K562 (cell line): ENCODE results near the gene CENPN. TPM values are rescaled to one million over a fixed set of nuclear protein-coding genes. Genes with fewer than 3 reads are reported as not detected.

Experiments used
- ATAC-seq: fragments of 200-7000 bp; cut with Tn5 transposase; 3 replicates; pipeline ENCODE4 v1.9.1; 2020; ENCODE audit warnings: moderate library complexity
- BruUV-seq: library from RNA; stranded (reverse); fragments of 400-500 nt; replicated peaks from 2 replicates; lab custom pipeline; 2021; lab: Mats Ljungman, UMichigan
- CTCF ChIA-PET: fragments of 300-600 bp; formaldehyde crosslinking; extraction: SDS; loops from one replicate; lab custom pipeline; 2021; ENCODE audit warnings: low intra/inter-chr PET ratio; lab: Yijun Ruan, JAX
- POLR2A ChIA-PET: fragments of 300-600, 350-650 bp; sonication (Branson Sonifier 250); formaldehyde crosslinking; extraction: SDS; loops from one replicate; lab custom pipeline; 2021; ENCODE audit warnings: antibody characterized with exemption, inconsistent platforms; lab: Yijun Ruan, JAX
- DNase-seq, 4 experiments: peaks; one replicate each; pipeline versions ENCODE4 v3.0.0 to v3.0.0-alpha.2; 2011 to 2018; ENCODE audit warnings: low spot score in 3 of 4, mixed read lengths in 3 of 4; ENCODE audit errors: extremely low read depth in 1 of 4
- FAIRE-seq: peaks from 2 replicates; lab custom pipeline; 2011; peaks lifted over from hg19 to GRCh38; lab: Jason Lieb, UNC
- H2AFZ ChIP-seq: 2 replicates; pipeline ENCODE4 v1.6.0; 2011; ENCODE audit warnings: low read depth, low read length, control low read depth, inconsistent platforms
- H3K27ac ChIP-seq: fragments of 200-600 bp; 3 replicates; pipeline ENCODE4 v1.8.0; 2011; ENCODE audit warnings: low read depth, mild to moderate bottlenecking, control low read depth, inconsistent platforms, low read length, moderate library complexity, mixed read lengths; ENCODE audit errors: extremely low read depth
- H3K27me3 ChIP-seq, 2 experiments: fragments of 300-600 bp in 1 of 2; 2 replicates in 1 of 2; 3 replicates in 1 of 2; pipeline versions ENCODE4 v1.6.0 to v1.8.0; 2011; ENCODE audit warnings: inconsistent platforms in 2 of 2, low read length in 2 of 2, mild to moderate bottlenecking in 1 of 2, mixed read lengths in 1 of 2, moderate library complexity in 1 of 2; ENCODE audit not compliant: control insufficient read depth in 2 of 2, insufficient read depth in 2 of 2
- H3K36me3 ChIP-seq: fragments of 300-600 bp; 3 replicates; pipeline ENCODE4 v1.8.0; 2011; ENCODE audit warnings: mild to moderate bottlenecking, low read length, inconsistent platforms; ENCODE audit not compliant: control insufficient read depth, insufficient read depth
- H3K4me1 ChIP-seq, 2 experiments: fragments of 200-600 bp in 1 of 2; replicated peaks in 1 of 2; 2 replicates in 1 of 2; 3 replicates in 1 of 2; pipeline versions ENCODE4 v1.5.1 to v1.8.0; 2011; ENCODE audit warnings: inconsistent platforms in 2 of 2, low read length in 2 of 2, mild to moderate bottlenecking in 1 of 2, mixed read lengths in 1 of 2, moderate library complexity in 1 of 2; ENCODE audit not compliant: control insufficient read depth in 2 of 2, insufficient read depth in 2 of 2
- H3K4me2 ChIP-seq: 2 replicates; pipeline ENCODE4 v1.6.1; 2011; ENCODE audit warnings: low read length, control low read depth, inconsistent platforms, mixed read lengths; ENCODE audit not compliant: insufficient read depth
- H3K4me3 ChIP-seq: fragments of 200-600 bp; sonication (generic), shearing (Covaris generic); 2 replicates; pipeline ENCODE4 v1.5.1; 2016; ENCODE audit warnings: control low read depth, inconsistent platforms
- H3K79me2 ChIP-seq: fragments of 200-600 bp; 3 replicates; pipeline ENCODE4 v1.8.0; 2011; ENCODE audit warnings: low read length, inconsistent platforms; ENCODE audit not compliant: control insufficient read depth, insufficient read depth
- H3K9ac ChIP-seq, 2 experiments: 2 replicates each; pipeline versions ENCODE4 v1.6.0 to v1.6.1; 2011; ENCODE audit warnings: low read depth in 2 of 2, low read length in 2 of 2, control low read depth in 1 of 2, inconsistent platforms in 1 of 2, mild to moderate bottlenecking in 1 of 2, mixed read lengths in 1 of 2; ENCODE audit not compliant: insufficient read depth in 1 of 2
- H3K9me1 ChIP-seq: one replicate; pipeline ENCODE4 v1.6.0; 2011; ENCODE audit warnings: inconsistent platforms, mild to moderate bottlenecking, low read length, moderate library complexity; ENCODE audit not compliant: control insufficient read depth, insufficient read depth
- H3K9me3 ChIP-seq: replicated peaks from 2 replicates; pipeline ENCODE4 v1.5.1; 2011; ENCODE audit warnings: low read depth, low read length, inconsistent platforms; ENCODE audit not compliant: control insufficient read depth, insufficient read depth
- H4K20me1 ChIP-seq: replicated peaks from 2 replicates; pipeline ENCODE4 v1.6.1; 2011; ENCODE audit warnings: low read length, inconsistent platforms, mixed read lengths; ENCODE audit not compliant: control insufficient read depth, insufficient read depth
- CBFB ChIP-seq: sonication (generic); formaldehyde crosslinking; IDR thresholded peaks from 2 replicates; pipeline ENCODE4 v1.4.0; 2020; ENCODE audit warnings: mild to moderate bottlenecking, missing genetic modification reagents
- IRF2 ChIP-seq: sonication (generic); formaldehyde crosslinking; IDR thresholded peaks from 2 replicates; pipeline ENCODE4 v1.8.1; 2022; ENCODE audit warnings: mild to moderate bottlenecking, missing genetic modification reagents
- UBTF ChIP-seq, 2 experiments: IDR thresholded peaks; 2 replicates each; pipeline ENCODE4 v1.6.1; 2012; ENCODE audit warnings: improper control_type of control experiment in 2 of 2, low read depth in 2 of 2, low read length in 2 of 2, borderline replicate concordance in 1 of 2
- ZNF407 ChIP-seq: fragments of 450-650 bp; IDR thresholded peaks from 2 replicates; pipeline ENCODE4 v1.6.1; 2016; ENCODE audit warnings: low read depth
- WGBS: fragments of 100-300 bp; shearing (Covaris generic); methylation state at CpG from one replicate; pipeline ENCODE4 v1.1.6; 2016; ENCODE audit warnings: low coverage, mixed read lengths; ENCODE audit not compliant: insufficient coverage; ENCODE audit errors: missing lambda C conversion rate; 5-methylcytosine and 5-hydroxymethylcytosine counted together
- in situ Hi-C: fragments of 300-500 bp; cut with MboI; formaldehyde crosslinking; loops from 4 replicates; pipeline ENCODE4 v1.15.0; 2018; ENCODE audit warnings: inconsistent platforms, mixed read lengths
- intact Hi-C: fragments of 100-400 bp; cut with micrococcal nuclease; formaldehyde crosslinking; loops from 2 replicates; pipeline ENCODE4 v1.14.2; 2022
- polyA plus RNA-seq, 8 experiments: library from polyadenylated mRNA; depleted of rRNA in 4 of 8; stranded (reverse) in 5 of 8; unstranded in 3 of 8; fragments of >200 nt; fragmentation: Nextera tagmentation in 2 of 8; fragmentation: Illumina TruSeq in 1 of 8; extraction: Ambion mirVana in 2 of 8; extraction: Trizol in 1 of 8; gene quantifications; 2 replicates each; pipeline versions ENCODE4 v1.2.1 to v1.2.3, GENCODE V29; 2011 to 2014; ENCODE audit warnings: inconsistent platforms in 1 of 8, missing spikeins in 1 of 8
- total RNA-seq, 7 experiments: library from RNA; depleted of rRNA in 6 of 7; stranded (reverse); fragments of >200 nt in 6 of 7; fragmentation: Illumina TruSeq in 2 of 7; extraction: Trizol in 2 of 7; gene quantifications; 2 replicates each; pipeline versions ENCODE4 v1.2.1 to v1.2.3, GENCODE V29; 2011 to 2021; ENCODE audit warnings: low replicate concordance in 1 of 7
- TF ChIP-seq, protein P1 (sequence below), 2 experiments: fragments of 150-350 bp in 1 of 2; IDR thresholded peaks; 2 replicates each; pipeline ENCODE4 v1.6.1; 2012 to 2016; ENCODE audit warnings: low read depth in 2 of 2, low read length in 2 of 2, mild to moderate bottlenecking in 1 of 2, moderate library complexity in 1 of 2
- TF ChIP-seq, protein P2 (sequence below): fragments of 450-650 bp; IDR thresholded peaks from 2 replicates; pipeline ENCODE4 v1.6.1; 2017; ENCODE audit warnings: mild to moderate bottlenecking, moderate library complexity

The CENPN gene
- total and polyA plus RNA-seq, 9 of the 15 experiments (the other 6 are each of a cell fraction or from before 2014, with no cell fraction given) = 92.3 to 384 (median 140) TPM

- peaks cover 28% of the 10 kb centered on the region for H3K79me2 ChIP-seq
- H3K9me3 ChIP-seq = no peaks in the 10 kb centered on the region
- H3K27me3 ChIP-seq = no peaks in the 10 kb centered on the region
- DNase-seq (no peak), FAIRE-seq (no peak), ATAC-seq (no peak)
- intact Hi-C loops (no loop called here), in situ Hi-C loops (no loop called here)
- CTCF ChIA-PET = interaction anchor here (0.6 kb wide), 1 partner anchor 75 kb away, joined by 3 read pairs; no protein-coding TSS in a partner anchor
- no peak overlapping the region for H3K4me2 ChIP-seq
- no TSS peak for BruUV-seq
- no peak overlapping the region for H3K9ac ChIP-seq
- peaks cover 81% of the 10 kb centered on the region for H3K36me3 ChIP-seq
- H3K27ac ChIP-seq = no peak overlapping the region
- no peaks in the 10 kb centered on the region for H3K9me1 ChIP-seq
- POLR2A ChIA-PET = no interaction called here
- H3K4me1 ChIP-seq = peaks cover 7 to 10% of the 10 kb centered on the region in 2 experiments
- no peaks in the 10 kb centered on the region; the same call in 1 of the 2 replicates for H4K20me1 ChIP-seq
- no peak overlapping the region for H2AFZ ChIP-seq
- WGBS = 69% methylated on average over 5 of the region's 5 CpGs
- H3K4me3 ChIP-seq = no peak overlapping the region
- TF ChIP-seq IRF2 (CRISPR knock-in tag) (no peak), ZNF407 (no peak), CBFB (CRISPR knock-in tag) (no peak), UBTF (IDR thresholded peaks at IDR 0.05; ENCODE audit: borderline replicate concordance in 1 of 2, low read depth in 2 of 2, low read length in 2 of 2) (no peak)
- TF ChIP-seq, protein P1, sequence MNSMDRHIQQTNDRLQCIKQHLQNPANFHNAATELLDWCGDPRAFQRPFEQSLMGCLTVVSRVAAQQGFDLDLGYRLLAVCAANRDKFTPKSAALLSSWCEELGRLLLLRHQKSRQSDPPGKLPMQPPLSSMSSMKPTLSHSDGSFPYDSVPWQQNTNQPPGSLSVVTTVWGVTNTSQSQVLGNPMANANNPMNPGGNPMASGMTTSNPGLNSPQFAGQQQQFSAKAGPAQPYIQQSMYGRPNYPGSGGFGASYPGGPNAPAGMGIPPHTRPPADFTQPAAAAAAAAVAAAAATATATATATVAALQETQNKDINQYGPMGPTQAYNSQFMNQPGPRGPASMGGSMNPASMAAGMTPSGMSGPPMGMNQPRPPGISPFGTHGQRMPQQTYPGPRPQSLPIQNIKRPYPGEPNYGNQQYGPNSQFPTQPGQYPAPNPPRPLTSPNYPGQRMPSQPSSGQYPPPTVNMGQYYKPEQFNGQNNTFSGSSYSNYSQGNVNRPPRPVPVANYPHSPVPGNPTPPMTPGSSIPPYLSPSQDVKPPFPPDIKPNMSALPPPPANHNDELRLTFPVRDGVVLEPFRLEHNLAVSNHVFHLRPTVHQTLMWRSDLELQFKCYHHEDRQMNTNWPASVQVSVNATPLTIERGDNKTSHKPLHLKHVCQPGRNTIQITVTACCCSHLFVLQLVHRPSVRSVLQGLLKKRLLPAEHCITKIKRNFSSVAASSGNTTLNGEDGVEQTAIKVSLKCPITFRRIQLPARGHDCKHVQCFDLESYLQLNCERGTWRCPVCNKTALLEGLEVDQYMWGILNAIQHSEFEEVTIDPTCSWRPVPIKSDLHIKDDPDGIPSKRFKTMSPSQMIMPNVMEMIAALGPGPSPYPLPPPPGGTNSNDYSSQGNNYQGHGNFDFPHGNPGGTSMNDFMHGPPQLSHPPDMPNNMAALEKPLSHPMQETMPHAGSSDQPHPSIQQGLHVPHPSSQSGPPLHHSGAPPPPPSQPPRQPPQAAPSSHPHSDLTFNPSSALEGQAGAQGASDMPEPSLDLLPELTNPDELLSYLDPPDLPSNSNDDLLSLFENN (IDR thresholded peaks at IDR 0.05; ENCODE audit: low read depth in 2 of 2, low read length in 2 of 2) = no peak
- TF ChIP-seq, protein P2, sequence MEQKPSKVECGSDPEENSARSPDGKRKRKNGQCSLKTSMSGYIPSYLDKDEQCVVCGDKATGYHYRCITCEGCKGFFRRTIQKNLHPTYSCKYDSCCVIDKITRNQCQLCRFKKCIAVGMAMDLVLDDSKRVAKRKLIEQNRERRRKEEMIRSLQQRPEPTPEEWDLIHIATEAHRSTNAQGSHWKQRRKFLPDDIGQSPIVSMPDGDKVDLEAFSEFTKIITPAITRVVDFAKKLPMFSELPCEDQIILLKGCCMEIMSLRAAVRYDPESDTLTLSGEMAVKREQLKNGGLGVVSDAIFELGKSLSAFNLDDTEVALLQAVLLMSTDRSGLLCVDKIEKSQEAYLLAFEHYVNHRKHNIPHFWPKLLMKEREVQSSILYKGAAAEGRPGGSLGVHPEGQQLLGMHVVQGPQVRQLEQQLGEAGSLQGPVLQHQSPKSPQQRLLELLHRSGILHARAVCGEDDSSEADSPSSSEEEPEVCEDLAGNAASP = no peak
These were observed 33.8 kb downstream of the CENPN start for GRCh38 chr16:81040842-81041241.
